ENCODE data around the gene NRG2. TPM values are rescaled to one million over a fixed set of nuclear protein-coding genes. Genes with fewer than 3 reads are reported as not detected.

NRG2 gene
- total RNA-seq, 2 donors from 2014 or later, result 6.6 to 11.1 TPM

DNA sequence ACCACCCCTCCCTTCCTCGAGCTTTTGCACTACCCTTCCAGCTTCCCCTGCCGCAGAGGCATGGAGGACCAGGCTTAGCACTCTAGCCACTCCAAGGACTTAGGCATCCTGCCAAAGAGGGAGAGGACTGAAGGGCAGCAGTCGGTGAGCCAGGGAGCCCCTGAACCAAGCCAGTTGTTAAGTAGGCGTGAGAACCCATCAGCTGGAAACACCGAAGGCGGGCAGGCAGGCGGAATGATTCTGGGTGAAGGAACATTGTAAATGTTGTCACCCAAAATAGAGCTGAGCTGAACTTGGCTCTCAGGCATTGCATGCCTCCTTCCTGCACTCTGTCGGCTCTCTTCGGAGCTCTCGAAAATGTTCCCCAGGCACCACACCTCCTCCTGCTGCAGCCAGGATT, 42.8 kb downstream of the NRG2 start:
- no peak for TF ChIP-seq POLR2A (IDR thresholded peaks at IDR 0.05)
- TF ChIP-seq, protein P1, sequence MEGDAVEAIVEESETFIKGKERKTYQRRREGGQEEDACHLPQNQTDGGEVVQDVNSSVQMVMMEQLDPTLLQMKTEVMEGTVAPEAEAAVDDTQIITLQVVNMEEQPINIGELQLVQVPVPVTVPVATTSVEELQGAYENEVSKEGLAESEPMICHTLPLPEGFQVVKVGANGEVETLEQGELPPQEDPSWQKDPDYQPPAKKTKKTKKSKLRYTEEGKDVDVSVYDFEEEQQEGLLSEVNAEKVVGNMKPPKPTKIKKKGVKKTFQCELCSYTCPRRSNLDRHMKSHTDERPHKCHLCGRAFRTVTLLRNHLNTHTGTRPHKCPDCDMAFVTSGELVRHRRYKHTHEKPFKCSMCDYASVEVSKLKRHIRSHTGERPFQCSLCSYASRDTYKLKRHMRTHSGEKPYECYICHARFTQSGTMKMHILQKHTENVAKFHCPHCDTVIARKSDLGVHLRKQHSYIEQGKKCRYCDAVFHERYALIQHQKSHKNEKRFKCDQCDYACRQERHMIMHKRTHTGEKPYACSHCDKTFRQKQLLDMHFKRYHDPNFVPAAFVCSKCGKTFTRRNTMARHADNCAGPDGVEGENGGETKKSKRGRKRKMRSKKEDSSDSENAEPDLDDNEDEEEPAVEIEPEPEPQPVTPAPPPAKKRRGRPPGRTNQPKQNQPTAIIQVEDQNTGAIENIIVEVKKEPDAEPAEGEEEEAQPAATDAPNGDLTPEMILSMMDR (IDR thresholded peaks at IDR 0.05), result no peak
- TF ChIP-seq POLR2AphosphoS5 (IDR thresholded peaks at IDR 0.05), result no peak
- Histone ChIP-seq H3K4me1 (replicated peaks) (no peaks in the 10 kb centered on the region), H3K36me3 (no peaks in the 10 kb centered on the region), H3K27me3 (replicated peaks; ENCODE audit: insufficient read depth) (peaks cover 3% of the 10 kb centered on the region), H3K9me3 (no peaks in the 10 kb centered on the region), H3K27ac (no peak overlapping the region), H3K4me3 (no peak overlapping the region)
- DNase-seq (ENCODE audit: low spot score), result no peak
- 75% methylated on average over 10 of the region's 10 CpGs for WGBS
- intact Hi-C loops (cut with DNase I), result no loop called here

DNA sequence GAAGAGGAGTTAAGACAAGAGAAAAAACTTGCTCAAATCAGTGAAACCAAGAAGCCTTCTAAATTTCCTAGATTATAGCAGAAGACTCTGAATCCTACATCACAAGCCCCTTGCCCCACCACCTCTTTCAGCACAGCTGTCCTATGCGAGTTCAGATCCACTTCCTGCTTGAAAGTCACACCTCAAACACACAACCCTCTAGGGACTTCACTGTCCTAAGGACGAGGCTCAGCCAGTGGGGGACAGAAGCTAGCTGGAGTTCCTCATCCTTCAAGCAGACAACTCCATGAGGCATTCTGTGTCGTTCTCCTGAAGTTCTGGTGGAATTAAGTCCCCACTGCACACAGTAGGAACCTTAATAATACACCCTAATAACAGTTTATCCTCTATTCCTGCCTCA, 44.3 kb downstream of the NRG2 start:
- no peak overlapping the region for H3K4me3 ChIP-seq
- intact Hi-C loops (cut with DNase I), result no loop called here
- WGBS, result 53% methylated on average over 3 of the region's 3 CpGs

DNA sequence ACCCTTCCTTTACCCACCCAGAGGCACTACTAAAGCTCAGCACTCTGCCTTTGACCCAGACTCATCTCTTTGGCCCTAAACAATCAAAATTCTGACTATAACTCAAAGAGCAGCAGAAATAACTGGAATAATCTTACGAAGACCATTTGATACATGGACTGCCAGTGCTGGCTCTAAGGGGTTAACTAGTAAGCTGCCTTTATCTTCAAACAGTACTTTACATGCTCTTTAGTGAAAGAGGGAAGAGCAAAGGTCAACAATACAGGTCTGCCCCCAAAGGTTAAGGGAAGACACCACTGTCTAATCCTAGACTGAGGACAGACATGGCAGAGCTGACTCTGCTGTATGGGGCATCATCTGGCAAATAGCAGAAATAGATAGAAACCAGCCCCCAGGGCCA, 45.8 kb downstream of the NRG2 start:
- Histone ChIP-seq H3K36me3 (no peaks in the 10 kb centered on the region), H3K27me3 (replicated peaks; ENCODE audit: insufficient read depth) (peaks cover 3% of the 10 kb centered on the region), H3K9me3 (no peaks in the 10 kb centered on the region), H3K4me1 (replicated peaks) (no peaks in the 10 kb centered on the region), H3K27ac (no peak overlapping the region), H3K4me3 (no peak overlapping the region)
- TF ChIP-seq, protein P1 (IDR thresholded peaks at IDR 0.05), result no peak
- TF ChIP-seq POLR2A (IDR thresholded peaks at IDR 0.05), result no peak
- TF ChIP-seq POLR2AphosphoS5 (IDR thresholded peaks at IDR 0.05), result no peak
- intact Hi-C loops (cut with DNase I), result no loop called here
- no peak for DNase-seq (ENCODE audit: low spot score)
- 96% methylated on average over 1 of the region's 1 CpG for WGBS

More for the DNA sequence above, 44.3 kb downstream of the NRG2 start:
- Histone ChIP-seq H3K4me1 (replicated peaks) (no peaks in the 10 kb centered on the region), H3K27me3 (replicated peaks; ENCODE audit: insufficient read depth) (peaks cover 3% of the 10 kb centered on the region), H3K9me3 (no peaks in the 10 kb centered on the region), H3K36me3 (no peaks in the 10 kb centered on the region), H3K27ac (no peak overlapping the region)
- TF ChIP-seq POLR2A (IDR thresholded peaks at IDR 0.05) (no peak), POLR2AphosphoS5 (IDR thresholded peaks at IDR 0.05) (no peak)
- TF ChIP-seq, protein P1 (IDR thresholded peaks at IDR 0.05), result no peak
- no peak for DNase-seq (ENCODE audit: low spot score)

DNA sequence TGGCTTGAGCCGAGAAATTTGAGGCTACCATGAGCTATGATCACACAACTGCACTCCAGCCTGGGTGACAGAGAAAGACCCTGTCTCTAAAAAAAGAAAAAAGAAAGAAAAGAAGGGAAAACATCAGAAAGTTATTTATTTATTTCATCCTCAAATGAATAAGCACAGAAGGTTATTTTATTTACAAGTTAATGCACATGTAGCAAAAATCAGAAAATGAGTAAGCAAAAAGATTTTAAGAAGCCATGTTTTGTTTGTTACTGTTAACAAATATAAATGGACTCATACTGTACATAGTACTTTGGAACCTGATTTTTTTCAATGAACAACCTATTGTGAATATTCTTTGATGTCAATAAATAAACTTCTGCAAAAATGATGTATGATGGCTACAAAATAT, 47.2 kb downstream of the NRG2 start:
- intact Hi-C loops (cut with DNase I), result no loop called here
- H3K4me1 ChIP-seq (replicated peaks), result no peaks in the 10 kb centered on the region
- TF ChIP-seq POLR2A (IDR thresholded peaks at IDR 0.05) (no peak), POLR2AphosphoS5 (IDR thresholded peaks at IDR 0.05) (no peak)
- TF ChIP-seq, protein P1 (IDR thresholded peaks at IDR 0.05), result no peak
- no peaks in the 10 kb centered on the region for H3K9me3 ChIP-seq
- no peak for DNase-seq (ENCODE audit: low spot score)
- H3K4me3 ChIP-seq, result no peak overlapping the region
- no peak overlapping the region for H3K27ac ChIP-seq
- no peaks in the 10 kb centered on the region for H3K27me3 ChIP-seq (replicated peaks; ENCODE audit: insufficient read depth)
- WGBS, result 77% methylated on average over 1 of the region's 1 CpG
- H3K36me3 ChIP-seq, result no peaks in the 10 kb centered on the region

DNA sequence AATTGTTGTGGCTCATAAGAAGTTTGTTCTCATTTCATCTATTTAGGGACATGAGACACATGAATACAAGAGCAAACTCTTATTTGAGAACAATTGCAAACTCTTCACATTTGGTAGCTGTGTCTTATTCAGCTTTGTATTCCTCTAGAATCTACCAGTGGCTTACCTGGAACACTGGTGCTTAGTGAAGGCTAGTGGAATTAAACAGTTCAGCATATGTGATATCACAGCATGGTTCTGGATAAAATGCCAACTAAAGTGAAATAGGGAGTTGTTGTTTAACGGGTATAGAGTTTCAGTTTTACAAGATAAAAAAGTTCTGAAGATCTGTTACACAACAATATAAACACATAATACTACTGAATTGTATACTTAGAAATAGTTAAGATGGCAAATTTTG, 48.9 kb downstream of the NRG2 start:
- 78% methylated on average over 1 of the region's 1 CpG for WGBS

More for the DNA sequence above, 48.9 kb downstream of the NRG2 start:
- H3K27ac ChIP-seq, result no peak overlapping the region
- no peaks in the 10 kb centered on the region for H3K27me3 ChIP-seq (replicated peaks; ENCODE audit: insufficient read depth)
- H3K36me3 ChIP-seq, result no peaks in the 10 kb centered on the region
- H3K9me3 ChIP-seq, result no peaks in the 10 kb centered on the region
- intact Hi-C loops (cut with DNase I), result no loop called here
- no peak overlapping the region for H3K4me3 ChIP-seq
- DNase-seq (ENCODE audit: low spot score), result no peak
- H3K4me1 ChIP-seq (replicated peaks), result no peaks in the 10 kb centered on the region
- TF ChIP-seq POLR2AphosphoS5 (IDR thresholded peaks at IDR 0.05) (no peak), POLR2A (IDR thresholded peaks at IDR 0.05) (no peak)
- TF ChIP-seq, protein P1 (IDR thresholded peaks at IDR 0.05), result no peak

Measured in prostate gland (tissue), 2 donors.